Stimulated activated CD4-positive, alpha-beta T cell treated with anti-CD3 and anti-CD28 coated beads, Interleukin-15, amount 100 ng/mL, for 24 hours (primary cell): ENCODE measurements around the gene RAB36.

Experiments used
- DNase-seq: peaks from one replicate; pipeline ENCODE4 v3.0.0-alpha.2; 2020

Gene RAB36

DNA sequence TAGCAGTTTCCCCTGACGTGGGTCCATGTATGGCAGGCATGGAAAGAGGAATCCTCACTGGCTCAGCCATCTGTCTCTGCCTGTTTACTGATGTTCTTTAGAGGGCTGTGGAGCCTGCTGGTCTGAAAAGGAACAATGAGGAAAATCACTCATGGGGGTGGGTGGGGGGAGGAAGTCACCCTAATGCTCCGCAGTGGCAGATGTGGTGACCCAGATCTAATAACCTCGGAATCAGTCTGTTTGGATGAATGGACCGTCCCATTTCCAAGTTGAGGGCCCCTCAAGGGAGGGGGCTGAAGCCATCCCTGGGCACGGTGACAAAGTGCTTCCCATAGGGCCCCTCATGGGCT is 39.5 kb downstream of the RAB36 start:
- no peak for DNase-seq

- DNase-seq = no peak
Observed at GRCh38 chr22:23187211-23187610, 41.9 kb downstream of the RAB36 start.

DNA sequence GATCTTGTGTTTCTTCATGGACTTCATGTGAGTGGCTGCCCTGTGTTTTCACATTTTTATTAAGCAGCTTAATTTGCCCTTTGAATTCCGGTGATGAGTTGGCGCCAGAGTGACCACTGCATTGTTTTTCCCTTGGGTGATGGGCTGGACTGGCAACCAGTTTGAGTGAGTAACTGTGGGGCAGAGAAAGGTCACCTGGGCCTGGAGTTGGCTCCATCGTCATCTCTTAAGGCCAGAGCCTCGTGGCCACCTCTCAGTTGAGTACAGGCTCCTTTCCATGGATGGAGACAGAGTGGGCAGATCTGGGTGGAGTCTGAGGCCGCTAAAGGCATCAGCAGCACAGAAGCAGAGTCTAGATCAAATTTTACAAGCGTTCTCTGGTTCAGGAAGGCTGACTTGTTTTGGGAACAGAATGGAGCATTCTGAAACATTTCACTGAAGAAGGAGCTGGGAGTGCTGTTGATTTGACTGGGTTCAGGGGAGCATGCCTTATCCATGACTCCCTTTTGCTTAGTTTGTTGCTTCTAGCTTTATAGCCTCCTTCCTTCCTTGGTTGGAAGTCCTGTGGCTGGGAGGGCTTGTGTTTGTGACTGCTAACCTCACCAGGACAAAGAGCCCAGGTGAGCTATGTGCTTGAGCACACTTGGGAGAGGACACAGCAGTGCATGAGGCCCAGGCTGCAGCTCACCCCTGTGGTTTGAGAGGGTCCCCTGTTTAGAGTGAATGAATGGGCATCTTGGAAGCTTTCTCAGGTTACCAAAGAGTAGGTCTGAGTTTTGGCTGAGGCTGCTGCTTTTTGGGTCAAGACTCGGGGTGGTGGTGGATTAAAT is 42.8 kb downstream of the RAB36 start:
- no peak for DNase-seq

DNA sequence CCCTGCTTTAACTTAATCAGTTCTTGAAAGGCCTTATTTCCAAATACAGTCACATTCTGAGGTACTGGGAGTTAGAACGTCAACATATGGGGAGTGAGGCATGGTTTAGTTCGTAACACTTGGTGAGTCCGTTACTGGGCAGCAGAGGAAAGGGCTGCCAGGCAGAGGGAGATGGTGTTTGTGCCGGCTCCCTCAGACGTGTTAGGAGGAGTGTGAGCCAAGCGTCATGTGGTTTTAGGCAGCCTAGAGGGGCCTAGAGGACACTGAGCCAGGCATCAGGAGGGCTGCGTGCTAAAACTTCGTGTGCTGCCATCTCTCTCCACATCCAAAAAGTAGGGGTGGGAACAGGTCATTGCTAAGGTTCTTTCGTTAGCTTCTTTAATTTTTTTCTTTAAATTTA is 45.2 kb downstream of the RAB36 start:
- no peak for DNase-seq

DNA sequence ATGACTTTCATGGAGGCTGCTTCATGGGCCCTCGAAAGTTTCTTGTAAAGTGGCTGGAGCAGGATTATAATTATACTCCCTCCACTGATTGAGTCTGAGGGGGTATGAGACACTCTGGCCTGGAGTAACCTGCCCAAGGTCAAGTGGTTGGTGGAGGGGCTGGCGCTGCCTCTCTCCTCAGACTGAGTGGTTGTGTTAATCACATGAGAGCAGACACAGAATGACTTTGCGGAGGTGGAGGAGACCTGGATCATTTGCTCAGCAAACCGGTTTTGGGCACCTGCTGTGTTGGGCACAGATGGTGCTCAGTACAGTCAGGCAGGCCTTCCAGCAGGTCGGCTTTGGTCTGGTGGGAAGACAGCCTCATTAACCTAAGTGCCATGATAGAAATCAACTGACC is 46.9 kb downstream of the RAB36 start:
- no peak for DNase-seq

- no peak for DNase-seq
Observed at GRCh38 chr22:23192558-23192957, 47.3 kb downstream of the RAB36 start.

DNA sequence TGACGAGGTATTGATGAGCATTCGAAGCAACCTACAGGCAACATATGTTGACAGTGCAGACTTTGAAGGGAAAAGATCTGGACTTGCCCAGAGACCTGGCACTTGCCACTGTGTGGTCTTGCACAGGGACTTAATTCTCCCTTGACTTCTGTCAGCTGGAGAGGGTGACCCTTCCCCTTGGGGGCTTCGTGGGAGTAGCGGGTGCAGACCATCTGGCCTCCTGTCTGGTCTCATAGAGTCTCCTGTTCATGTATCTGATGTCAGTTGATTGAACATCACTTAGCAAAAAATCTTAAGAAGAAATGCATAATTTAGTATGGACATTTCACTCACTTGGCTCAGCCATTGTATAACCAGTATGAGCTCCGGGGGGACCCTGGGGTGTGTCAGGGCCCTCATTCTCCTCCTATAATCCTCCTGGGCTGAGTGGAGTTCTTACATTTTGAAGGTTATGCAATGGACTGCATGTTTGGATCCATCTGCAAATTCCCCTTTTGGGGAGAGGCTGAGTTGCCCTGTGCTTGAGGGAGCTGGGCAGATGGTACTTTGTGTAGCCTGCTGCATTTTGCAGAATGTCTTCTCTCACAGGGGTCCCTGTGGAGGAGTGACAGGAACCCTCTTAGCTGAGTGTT is 48.0 kb downstream of the RAB36 start:
- no peak for DNase-seq

GRCh38 chr22:23193882-23194281 is 48.6 kb downstream of the RAB36 start:
- no peak for DNase-seq

GRCh38 chr22:23196165-23196564 is 50.9 kb downstream of the RAB36 start:
- DNase-seq = no peak

DNA sequence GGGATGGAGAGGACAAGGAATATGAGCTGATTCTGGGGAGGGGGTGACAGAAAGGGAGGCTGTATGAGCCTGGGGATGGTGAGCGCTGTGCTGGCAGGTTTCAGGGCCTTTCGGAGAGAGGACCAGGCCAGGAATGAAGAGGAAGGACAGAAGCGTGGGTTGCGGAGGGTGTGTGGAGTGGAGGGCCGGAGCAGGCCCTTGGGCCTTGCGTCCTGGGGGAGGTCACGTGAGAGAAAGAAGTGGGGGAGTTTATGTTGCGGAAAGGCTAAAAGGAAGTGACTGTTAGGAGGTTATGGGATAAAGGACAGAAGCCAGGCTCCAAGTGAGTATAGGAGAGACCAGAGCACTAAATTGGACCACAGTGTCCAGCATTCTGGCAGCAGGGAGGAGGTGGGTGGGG is 52.6 kb downstream of the RAB36 start:
- no peak for DNase-seq

DNA sequence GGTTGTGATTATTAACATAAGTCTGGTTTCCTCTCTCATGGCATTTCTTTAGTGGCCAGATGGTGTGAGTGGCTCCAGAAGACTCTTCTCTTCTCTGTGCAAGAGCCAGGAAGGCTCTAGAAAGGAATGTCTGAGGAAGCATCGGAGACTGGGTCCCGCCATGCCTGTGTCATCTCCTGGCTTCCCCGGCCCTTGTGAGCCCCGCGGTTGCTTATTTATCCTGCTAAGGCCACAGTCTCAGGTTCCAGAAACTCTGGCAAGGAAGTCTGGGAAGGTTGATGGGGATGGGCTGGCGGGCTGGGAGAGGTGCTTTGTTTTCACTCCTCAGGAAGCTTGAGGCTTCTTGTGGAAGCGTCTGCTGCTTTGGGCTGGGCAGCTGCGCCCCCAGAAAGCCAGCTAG is 53.9 kb downstream of the RAB36 start:
- no peak for DNase-seq

DNA sequence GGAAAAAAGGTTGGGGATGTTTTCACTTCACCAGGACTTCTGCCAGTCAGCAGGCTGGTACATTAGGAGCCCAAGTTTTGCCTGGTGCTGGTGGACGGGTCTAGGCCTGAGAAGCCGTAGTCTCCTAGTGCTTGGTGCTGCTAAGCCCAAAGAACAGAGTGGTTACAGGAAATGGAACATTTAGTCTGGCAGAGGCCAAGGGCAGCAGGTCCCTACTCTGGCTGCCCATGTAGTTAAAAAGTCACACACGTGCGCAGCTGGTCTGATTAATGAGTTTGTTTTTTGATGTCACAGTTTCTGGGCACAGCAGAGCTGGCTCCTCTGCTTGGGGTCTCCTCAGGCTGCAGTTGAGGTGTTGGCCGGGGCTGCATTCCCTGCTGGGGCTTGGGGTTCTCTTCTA is 55.6 kb downstream of the RAB36 start:
- DNase-seq = no peak

- DNase-seq = no peak
Observed at GRCh38 chr22:23202812-23203451, 57.7 kb downstream of the RAB36 start.

- no peak for DNase-seq
Observed at GRCh38 chr22:23203452-23204124, 58.3 kb downstream of the RAB36 start.

DNA sequence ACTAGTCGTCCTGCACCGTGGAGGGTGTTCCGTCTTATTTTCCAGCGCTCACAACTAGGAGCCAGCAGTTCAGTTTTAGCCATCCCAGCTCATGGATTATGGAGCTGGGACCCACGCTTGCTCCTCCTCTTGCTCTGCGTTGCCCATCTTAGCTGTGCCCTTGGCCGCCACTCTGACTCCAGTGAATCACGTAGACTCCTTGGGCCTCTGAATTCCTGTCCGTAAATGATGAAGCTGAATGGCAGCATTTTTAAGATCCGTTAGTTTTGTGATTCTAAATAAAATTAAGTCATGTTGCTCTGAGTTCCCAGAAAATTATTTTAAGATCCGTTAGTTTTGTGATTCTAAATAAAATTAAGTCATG is 58.8 kb downstream of the RAB36 start:
- no peak for DNase-seq

GRCh38 chr22:23204541-23205157 is 59.4 kb downstream of the RAB36 start:
- DNase-seq = no peak

GRCh38 chr22:23205339-23206049 is 60.2 kb downstream of the RAB36 start:
- peak; percentile 14 for DNase-seq

DNA sequence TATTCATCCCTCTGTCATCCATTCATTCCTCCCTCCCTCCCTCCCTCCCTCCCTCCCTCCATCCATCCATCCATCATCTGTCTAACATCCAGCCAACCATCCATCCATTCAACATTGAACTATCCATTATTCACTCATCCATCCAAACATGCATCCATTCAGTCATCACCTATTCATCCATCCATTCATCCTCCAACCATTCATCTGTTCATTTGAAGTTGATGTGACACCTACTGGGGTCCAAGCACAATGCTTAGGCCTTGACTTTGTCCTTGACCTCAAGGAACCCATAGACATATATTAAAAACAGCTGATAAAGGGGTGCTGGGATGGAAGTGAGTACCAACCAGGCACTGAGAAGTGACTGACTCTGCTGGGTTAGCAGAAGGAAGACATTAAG is 61.6 kb downstream of the RAB36 start:
- no peak for DNase-seq

GRCh38 chr22:23207729-23208393 is 62.6 kb downstream of the RAB36 start:
- no peak for DNase-seq

- no peak for DNase-seq
Observed at GRCh38 chr22:23210428-23211170, 65.3 kb downstream of the RAB36 start.

DNA sequence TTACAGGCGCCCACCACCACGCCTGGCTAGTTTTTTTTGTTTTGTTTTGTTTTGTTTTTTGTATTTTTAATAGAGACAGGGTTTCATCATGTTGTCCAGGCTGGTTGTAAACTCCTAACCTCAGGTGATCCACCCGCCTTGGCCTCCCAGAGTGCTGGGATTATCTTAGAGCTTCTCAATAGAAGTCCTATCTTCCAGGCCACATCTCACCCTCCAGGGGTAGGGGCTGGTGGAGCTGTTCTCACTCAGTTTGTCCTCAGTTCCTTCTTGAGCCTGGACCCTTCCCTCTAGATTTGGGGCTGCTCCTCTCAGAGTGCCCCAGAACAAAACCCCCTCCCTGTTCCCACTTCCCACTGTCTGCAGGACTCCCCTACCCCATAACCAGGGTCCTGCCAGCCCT is 66.3 kb downstream of the RAB36 start:
- no peak for DNase-seq
